HCT116 (cell line): ENCODE results near the gene IL1RAPL1. TPM values are rescaled to one million over a fixed set of nuclear protein-coding genes. Genes with fewer than 3 reads are reported as not detected.

Experiments
- ATAC-seq: fragments of 200-7000 bp; cut with Tn5 transposase; 2 replicates; pipeline ENCODE4 v1.9.1; 2020; ENCODE audit warnings: mild to moderate bottlenecking, moderate library complexity
- BruUV-seq: library from RNA; stranded (reverse); fragments of 400-500 nt; replicated peaks from 2 replicates; lab custom pipeline; 2021; lab: Mats Ljungman, UMichigan
- CTCF ChIA-PET: fragments of 300-600 bp; sonication (Branson Sonifier 250); formaldehyde crosslinking; loops from one replicate; lab custom pipeline; 2021; ENCODE audit warnings: antibody characterized with exemption; lab: Charles Lee
- POLR2A ChIA-PET: fragments of 300-600, 350-600 bp; sonication (Branson Sonifier 250); formaldehyde crosslinking; loops from one replicate; lab custom pipeline; 2021; ENCODE audit warnings: antibody characterized with exemption; lab: Charles Lee
- RAD21 ChIA-PET, 2 experiments: fragments of 300-600 bp; sonication (Branson Sonifier 250); formaldehyde crosslinking; loops; one replicate each; lab custom pipeline; 2023; ENCODE audit warnings: low total read pairs in 2 of 2; ENCODE audit not compliant: uncharacterized antibody in 2 of 2, unreplicated experiment in 2 of 2, low non-redundant PET in 1 of 2; lab: Charles Lee
- DNase-seq: peaks from one replicate; pipeline ENCODE4 v3.0.0-alpha.2; 2010; ENCODE audit warnings: low read depth, low spot score
- H2AFZ ChIP-seq: fragments of 200-600 bp; shearing (Covaris generic), sonication (generic); 2 replicates; pipeline ENCODE4 v1.6.1; 2017; ENCODE audit warnings: low read depth, mixed run types, mixed read lengths, antibody characterized with exemption, low read length; ENCODE audit not compliant: poor library complexity, severe bottlenecking
- H3K27ac ChIP-seq: 2 replicates; pipeline ENCODE4 v1.5.1; 2012; ENCODE audit warnings: low read depth, low read length
- H3K27me3 ChIP-seq: fragments of 200-600 bp; sonication (generic); 2 replicates; pipeline ENCODE4 v1.6.1; 2016; ENCODE audit warnings: mixed run types, low read length, mixed read lengths; ENCODE audit not compliant: insufficient read depth
- H3K36me3 ChIP-seq, 2 experiments: fragments of 200-500 bp in 1 of 2; fragments of 200-600 bp in 1 of 2; sonication (Bioruptor generic) in 1 of 2; sonication (generic) in 1 of 2; 2 replicates each; pipeline versions ENCODE4 v1.5.1 to v1.6.1; 2014 to 2016; ENCODE audit warnings: low read length in 2 of 2, inconsistent platforms in 1 of 2, mixed read lengths in 1 of 2, mixed run types in 1 of 2; ENCODE audit not compliant: insufficient read depth in 2 of 2, control insufficient read depth in 1 of 2
- H3K4me1 ChIP-seq, 2 experiments: fragments of 200-600 bp in 1 of 2; sonication (generic) in 1 of 2; 2 replicates each; pipeline versions ENCODE4 v1.5.1 to v1.6.1; 2012 to 2017; ENCODE audit warnings: low read length in 2 of 2, inconsistent platforms in 1 of 2, mild to moderate bottlenecking in 1 of 2, mixed read lengths in 1 of 2, mixed run types in 1 of 2, moderate library complexity in 1 of 2; ENCODE audit not compliant: insufficient read depth in 2 of 2, control insufficient read depth in 1 of 2
- H3K4me2 ChIP-seq: fragments of 200-600 bp; sonication (generic); 2 replicates; pipeline ENCODE4 v1.6.1; 2017; ENCODE audit warnings: mixed run types, low read length, mixed read lengths
- H3K4me3 ChIP-seq, 2 experiments: fragments of 200-600 bp in 1 of 2; sonication (generic) in 1 of 2; replicated peaks in 1 of 2; 2 replicates each; pipeline ENCODE4 v1.5.1; 2011 to 2016; ENCODE audit warnings: low read length in 2 of 2, control low read depth in 1 of 2, low read depth in 1 of 2, mild to moderate bottlenecking in 1 of 2, mixed read lengths in 1 of 2, mixed run types in 1 of 2
- H3K79me2 ChIP-seq: fragments of 200-600 bp; sonication (generic); 2 replicates; pipeline ENCODE4 v1.6.1; 2017; ENCODE audit warnings: mild to moderate bottlenecking, mixed run types, low read length, moderate library complexity, mixed read lengths; ENCODE audit not compliant: insufficient read depth
- H3K9ac ChIP-seq: fragments of 200-600 bp; sonication (generic); 2 replicates; pipeline ENCODE4 v1.6.1; 2016; ENCODE audit warnings: low read length, mixed read lengths
- H3K9me2 ChIP-seq: fragments of 200-600 bp; sonication (generic), shearing (Covaris generic); 2 replicates; pipeline ENCODE4 v1.6.1; 2017; ENCODE audit warnings: mixed run types, mild to moderate bottlenecking, moderate library complexity; ENCODE audit not compliant: insufficient read depth
- H3K9me3 ChIP-seq, 2 experiments: fragments of 200-500 bp in 1 of 2; fragments of 200-600 bp in 1 of 2; sonication (Bioruptor generic) in 1 of 2; sonication (generic) in 1 of 2; 2 replicates each; pipeline ENCODE4 v1.6.1; 2014 to 2017; ENCODE audit warnings: low read length in 2 of 2, mixed read lengths in 2 of 2, inconsistent platforms in 1 of 2, low read depth in 1 of 2, mild to moderate bottlenecking in 1 of 2, mixed run types in 1 of 2, moderate library complexity in 1 of 2; ENCODE audit not compliant: control insufficient read depth in 1 of 2, insufficient read depth in 1 of 2
- H4K20me1 ChIP-seq: fragments of 200-600 bp; sonication (generic), shearing (Covaris generic); 2 replicates; pipeline ENCODE4 v1.6.1; 2017; ENCODE audit warnings: mixed run types, mild to moderate bottlenecking, moderate library complexity; ENCODE audit not compliant: insufficient read depth
- ATF3 ChIP-seq: IDR thresholded peaks from 2 replicates; pipeline ENCODE4 v1.6.1; 2012
- CEBPB ChIP-seq: IDR thresholded peaks from 2 replicates; pipeline ENCODE4 v1.6.1; 2012; ENCODE audit warnings: low read depth
- CTCF ChIP-seq, 3 experiments: fragments of 200-600 bp in 1 of 3; sonication (generic) in 1 of 3; IDR thresholded peaks in 2 of 3; conservative IDR thresholded peaks in 1 of 3; 2 replicates each; pipeline ENCODE4 v1.5.1; 2012 to 2017; ENCODE audit warnings: low read depth in 2 of 3, low read length in 2 of 3, antibody characterized with exemption in 1 of 3, borderline replicate concordance in 1 of 3, control low read depth in 1 of 3, mild to moderate bottlenecking in 1 of 3, mixed read lengths in 1 of 3, mixed run types in 1 of 3, moderate library complexity in 1 of 3; ENCODE audit not compliant: insufficient read depth in 1 of 3
- EGR1 ChIP-seq: IDR thresholded peaks from 2 replicates; pipeline ENCODE4 v1.6.1; 2012; ENCODE audit warnings: low read depth
- ELF1 ChIP-seq: IDR thresholded peaks from 2 replicates; pipeline ENCODE4 v1.6.1; 2012; ENCODE audit warnings: low read depth, borderline replicate concordance
- EZH2 ChIP-seq: fragments of 200-600 bp; sonication (generic); IDR thresholded peaks from 2 replicates; pipeline ENCODE4 v1.6.1; 2017; ENCODE audit warnings: antibody characterized with exemption, mixed run types
- EZH2phosphoT487 ChIP-seq: fragments of 200-600 bp; IDR thresholded peaks from 2 replicates; pipeline ENCODE4 v1.6.1; 2018; ENCODE audit warnings: antibody characterized with exemption, borderline replicate concordance
- FOSL1 ChIP-seq: IDR thresholded peaks from 2 replicates; pipeline ENCODE4 v1.6.1; 2012; ENCODE audit warnings: low read depth
- POLR2A ChIP-seq: IDR thresholded peaks from 2 replicates; pipeline ENCODE4 v1.7.0; 2011; ENCODE audit warnings: borderline replicate concordance; ENCODE audit not compliant: insufficient read depth, insufficient read length; ENCODE audit errors: extremely low read depth
- POLR2AphosphoS5 ChIP-seq: IDR thresholded peaks from 2 replicates; pipeline ENCODE4 v1.6.1; 2011; ENCODE audit warnings: mild to moderate bottlenecking, low read depth, low read length, moderate library complexity
- RAD21 ChIP-seq: IDR thresholded peaks from 2 replicates; pipeline ENCODE4 v1.6.1; 2012; ENCODE audit warnings: low read depth, mild to moderate bottlenecking
- SIN3A ChIP-seq: IDR thresholded peaks from 2 replicates; pipeline ENCODE4 v1.6.1; 2012; ENCODE audit warnings: low read depth
- SP1 ChIP-seq: IDR thresholded peaks from 2 replicates; pipeline ENCODE4 v1.6.1; 2012; ENCODE audit warnings: low read depth
- SRF ChIP-seq: IDR thresholded peaks from 2 replicates; pipeline ENCODE4 v1.6.1; 2012; ENCODE audit warnings: low read depth
- TCF7L2 ChIP-seq: IDR thresholded peaks from 2 replicates; pipeline ENCODE4 v1.7.0; 2011; ENCODE audit warnings: borderline replicate concordance, inconsistent platforms; ENCODE audit not compliant: insufficient read depth, insufficient read length; ENCODE audit errors: extremely low read depth
- YY1 ChIP-seq: IDR thresholded peaks from 2 replicates; pipeline ENCODE4 v1.6.1; 2011; ENCODE audit warnings: low read length, low read depth, moderate library complexity, mild to moderate bottlenecking; ENCODE audit not compliant: insufficient replicate concordance; ENCODE audit errors: extremely low read depth
- ZFX ChIP-seq: fragments of 450-650 bp; IDR thresholded peaks from 2 replicates; pipeline ENCODE4 v1.6.1; 2017
- ZNF274 ChIP-seq: fragments of 200-500 bp; sonication (Bioruptor generic); IDR thresholded peaks from 2 replicates; pipeline ENCODE4 v1.6.1; 2014; ENCODE audit warnings: mild to moderate bottlenecking, low read depth, low read length, inconsistent platforms
- intact Hi-C: fragments of 100-400 bp; cut with micrococcal nuclease; formaldehyde crosslinking; loops from 2 replicates; pipeline ENCODE4 v1.10.0; 2022
- total RNA-seq: library from RNA; stranded (reverse); gene quantifications from one replicate; pipeline ENCODE4 v1.2.1, GENCODE V29; 2021; ENCODE audit not compliant: unreplicated experiment

Gene IL1RAPL1
- total RNA-seq, 1 experiment from 2014 or later: 2.8 TPM

- BruUV-seq: no TSS peak
- no peak for ATAC-seq
- H3K27me3 ChIP-seq: no peaks in the 10 kb centered on the region
These were observed 131.2 kb downstream of the IL1RAPL1 start for GRCh38 chrX:28718450-28718849.

More at GRCh38 chrX:28718450-28718849, 131.2 kb downstream of the IL1RAPL1 start:
- no peaks in the 10 kb centered on the region for H3K79me2 ChIP-seq
- H3K27ac ChIP-seq: no peak overlapping the region
- no peak for DNase-seq
- no peak overlapping the region for H3K4me3 ChIP-seq
- H2AFZ ChIP-seq: no peak overlapping the region
- TF ChIP-seq CTCF (IDR thresholded peaks at IDR 0.05 in 2 of 3, conservative IDR thresholded peaks at IDR 0.05 in 1 of 3; ENCODE audit: borderline replicate concordance in 1 of 3, insufficient read depth in 1 of 3, low read depth in 2 of 3, low read length in 2 of 3): no peak
- no peak for TF ChIP-seq ZNF274
- TF ChIP-seq ELF1: no peak
- no peak for TF ChIP-seq ATF3
- no peak for TF ChIP-seq FOSL1
- TF ChIP-seq ZFX: no peak
- TF ChIP-seq EZH2phosphoT487: no peak
- no peak for TF ChIP-seq EZH2
- TF ChIP-seq POLR2A: no peak
- TF ChIP-seq RAD21: no peak
- TF ChIP-seq SIN3A: no peak
- TF ChIP-seq YY1: no peak
- no peak for TF ChIP-seq SP1
- no peak for TF ChIP-seq SRF
- no peak for TF ChIP-seq TCF7L2
- TF ChIP-seq EGR1: no peak
- TF ChIP-seq POLR2AphosphoS5: no peak
- no peak for TF ChIP-seq CEBPB
- POLR2A ChIA-PET: no interaction called here
- RAD21 ChIA-PET: no interaction called here
- H3K9me2 ChIP-seq: no peaks in the 10 kb centered on the region
- H4K20me1 ChIP-seq: no peaks in the 10 kb centered on the region
- no peaks in the 10 kb centered on the region for H3K4me1 ChIP-seq
- intact Hi-C loops: no loop called here
- CTCF ChIA-PET: no interaction called here
- no peak overlapping the region for H3K9ac ChIP-seq
- no peaks in the 10 kb centered on the region for H3K9me3 ChIP-seq
- H3K4me2 ChIP-seq: no peak overlapping the region
- no peaks in the 10 kb centered on the region for H3K36me3 ChIP-seq
